Dendritic cell treated with granulocyte-macrophage colony-stimulating factor and Interleukin-4, amounts not matched to agents 40 ng/mL and 50 ng/mL, for 4 days (primary cell): ENCODE measurements around the gene KLHL36.
"Not testable (repeated sequence)": the region's sequence is repeated elsewhere in the genome, so short reads cannot be mapped to it uniquely, and the experiment has no call there.

ENCODE experiments used
- H3K27ac Mint-ChIP-seq: one replicate; pipeline ENCODE4 v1.8.0; 2022; ENCODE audit warnings: mild to moderate bottlenecking, mixed read lengths
- H3K27me3 Mint-ChIP-seq: one replicate; pipeline ENCODE4 v1.8.0; 2022; ENCODE audit warnings: mild to moderate bottlenecking, mixed read lengths
- H3K36me3 Mint-ChIP-seq: one replicate; pipeline ENCODE4 v1.8.0; 2022; ENCODE audit warnings: low read depth, mixed read lengths
- H3K4me1 Mint-ChIP-seq: one replicate; pipeline ENCODE4 v1.8.0; 2022; ENCODE audit warnings: low read depth, mixed read lengths
- H3K4me3 Mint-ChIP-seq: one replicate; pipeline ENCODE4 v1.8.0; 2022; ENCODE audit warnings: mild to moderate bottlenecking, moderate library complexity, mixed read lengths
- H3K9me3 Mint-ChIP-seq: one replicate; pipeline ENCODE4 v1.8.0; 2022; ENCODE audit warnings: mixed read lengths
- intact Hi-C: fragments of 100-400 bp; cut with micrococcal nuclease; formaldehyde crosslinking; loops from one replicate; pipeline ENCODE4 v1.15.0; 2022

Gene KLHL36

DNA sequence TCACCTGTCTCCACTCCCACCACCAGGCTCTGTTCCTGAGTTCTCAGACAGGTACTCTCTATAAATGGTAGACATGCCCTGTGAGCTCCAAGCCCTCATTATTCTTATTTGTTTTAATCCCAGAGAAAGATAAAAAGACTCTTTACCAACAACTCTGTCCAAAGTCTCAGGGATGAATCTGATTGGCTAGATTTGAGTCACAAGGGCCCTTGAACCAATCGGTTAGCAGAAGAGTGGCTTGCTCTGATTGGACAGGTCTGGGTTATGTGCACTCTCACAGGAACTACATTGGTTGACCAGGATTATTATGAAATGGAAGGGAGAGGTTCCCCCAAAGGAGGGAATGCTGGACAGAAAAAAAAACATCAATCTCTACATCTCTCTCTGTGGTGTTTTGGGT is 37.9 kb upstream of the KLHL36 start:
- H3K9me3 Mint-ChIP-seq = peaks cover 19% of the 10 kb centered on the region
- H3K27ac Mint-ChIP-seq = peak overlapping the region; percentile 94
- intact Hi-C loops = no loop called here
- peaks cover 100% of the 10 kb centered on the region for H3K4me1 Mint-ChIP-seq
- H3K27me3 Mint-ChIP-seq = no peaks in the 10 kb centered on the region
- no peak overlapping the region for H3K4me3 Mint-ChIP-seq
- peaks cover 100% of the 10 kb centered on the region for H3K36me3 Mint-ChIP-seq

- Mint-ChIP-seq H3K9me3 (peaks cover 19% of the 10 kb centered on the region), H3K4me3 (no peak overlapping the region)
Measured at GRCh38 chr16:84611041-84611440, 37.3 kb upstream of the KLHL36 start.

DNA sequence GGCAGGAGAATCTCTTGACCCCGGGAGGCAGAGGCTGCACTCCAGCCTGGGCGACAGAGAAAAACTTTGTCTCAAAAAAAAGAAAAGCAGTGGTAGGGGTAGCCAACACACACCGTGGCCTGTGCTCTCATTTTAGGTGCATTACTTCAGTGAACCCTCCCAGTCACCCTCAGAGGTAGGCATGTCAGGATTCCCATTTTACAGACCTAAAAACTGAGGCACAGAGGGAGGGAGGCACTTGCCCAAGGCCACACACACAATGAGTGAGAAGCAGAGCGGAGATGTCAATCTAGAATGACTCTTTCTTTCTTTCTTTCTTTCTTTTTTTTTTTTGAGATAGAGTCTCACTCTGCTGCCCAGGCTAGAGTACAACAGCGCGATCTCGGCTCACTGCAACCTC is 35.6 kb upstream of the KLHL36 start:
- H3K27ac Mint-ChIP-seq = peak overlapping the region; percentile 94
- peaks cover 84% of the 10 kb centered on the region for H3K4me1 Mint-ChIP-seq
- no peaks in the 10 kb centered on the region for H3K27me3 Mint-ChIP-seq
- H3K36me3 Mint-ChIP-seq = peaks cover 100% of the 10 kb centered on the region
- intact Hi-C loops = no loop called here
- H3K9me3 Mint-ChIP-seq = peaks cover 19% of the 10 kb centered on the region
- H3K4me3 Mint-ChIP-seq = no peak overlapping the region

More at GRCh38 chr16:84611041-84611440, 37.3 kb upstream of the KLHL36 start:
- peaks cover 100% of the 10 kb centered on the region for H3K4me1 Mint-ChIP-seq
- H3K36me3 Mint-ChIP-seq = peaks cover 100% of the 10 kb centered on the region
- intact Hi-C loops = no loop called here
- no peaks in the 10 kb centered on the region for H3K27me3 Mint-ChIP-seq
- H3K27ac Mint-ChIP-seq = peak overlapping the region; percentile 94

GRCh38 chr16:84613408-84614072 is 34.8 kb upstream of the KLHL36 start:
- H3K27me3 Mint-ChIP-seq = no peaks in the 10 kb centered on the region
- H3K36me3 Mint-ChIP-seq = peaks cover 92% of the 10 kb centered on the region
- H3K4me1 Mint-ChIP-seq = peaks cover 80% of the 10 kb centered on the region
- intact Hi-C loops = no loop called here
- peaks cover 19% of the 10 kb centered on the region for H3K9me3 Mint-ChIP-seq
- peak overlapping the region; percentile 94 for H3K27ac Mint-ChIP-seq
- peak overlapping the region; percentile 91 for H3K4me3 Mint-ChIP-seq

DNA sequence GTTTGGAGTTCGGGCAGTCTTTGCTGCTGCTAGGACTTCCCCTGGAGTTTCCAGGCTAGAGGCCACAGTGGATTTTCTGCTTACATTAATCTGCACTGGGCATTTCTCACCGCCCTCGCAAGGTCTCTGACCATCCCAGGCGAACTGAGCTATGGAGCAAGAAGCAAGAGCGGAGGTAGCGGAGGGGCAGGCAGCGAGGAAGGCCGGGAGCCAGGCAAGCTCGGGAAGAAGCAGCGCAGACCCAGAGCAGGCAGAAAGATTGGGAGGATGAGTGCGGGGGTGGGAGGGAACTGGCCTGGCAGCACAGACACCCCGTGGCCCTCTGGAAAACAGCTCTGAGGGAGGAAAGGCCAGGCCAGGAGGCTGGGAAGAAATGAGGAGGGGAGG is 34.2 kb upstream of the KLHL36 start:
- Mint-ChIP-seq H3K4me3 (peak overlapping the region; percentile 91), H3K9me3 (peaks cover 19% of the 10 kb centered on the region), H3K27me3 (no peaks in the 10 kb centered on the region), H3K27ac (peak overlapping the region; percentile 94), H3K36me3 (peaks cover 87% of the 10 kb centered on the region), H3K4me1 (peaks cover 80% of the 10 kb centered on the region)
- intact Hi-C loops = no loop called here

GRCh38 chr16:84614623-84614967 is 33.7 kb upstream of the KLHL36 start:
- peak overlapping the region; percentile 91 for H3K4me3 Mint-ChIP-seq
- H3K9me3 Mint-ChIP-seq = peaks cover 17% of the 10 kb centered on the region
- peaks cover 80% of the 10 kb centered on the region for H3K4me1 Mint-ChIP-seq
- intact Hi-C loops = no loop called here
- peak overlapping the region; percentile 94 for H3K27ac Mint-ChIP-seq
- H3K27me3 Mint-ChIP-seq = no peaks in the 10 kb centered on the region
- H3K36me3 Mint-ChIP-seq = peaks cover 82% of the 10 kb centered on the region

GRCh38 chr16:84614968-84615813 is 33.1 kb upstream of the KLHL36 start:
- peaks cover 11% of the 10 kb centered on the region for H3K9me3 Mint-ChIP-seq
- peak overlapping the region; percentile 91 for H3K4me3 Mint-ChIP-seq
- no peaks in the 10 kb centered on the region for H3K27me3 Mint-ChIP-seq
- peaks cover 76% of the 10 kb centered on the region for H3K36me3 Mint-ChIP-seq
- peak overlapping the region; percentile 94 for H3K27ac Mint-ChIP-seq
- peaks cover 80% of the 10 kb centered on the region for H3K4me1 Mint-ChIP-seq
- intact Hi-C loops = loop anchor here (5.0 kb wide), 1 partner anchor 53 kb away; no protein-coding TSS in a partner anchor

DNA sequence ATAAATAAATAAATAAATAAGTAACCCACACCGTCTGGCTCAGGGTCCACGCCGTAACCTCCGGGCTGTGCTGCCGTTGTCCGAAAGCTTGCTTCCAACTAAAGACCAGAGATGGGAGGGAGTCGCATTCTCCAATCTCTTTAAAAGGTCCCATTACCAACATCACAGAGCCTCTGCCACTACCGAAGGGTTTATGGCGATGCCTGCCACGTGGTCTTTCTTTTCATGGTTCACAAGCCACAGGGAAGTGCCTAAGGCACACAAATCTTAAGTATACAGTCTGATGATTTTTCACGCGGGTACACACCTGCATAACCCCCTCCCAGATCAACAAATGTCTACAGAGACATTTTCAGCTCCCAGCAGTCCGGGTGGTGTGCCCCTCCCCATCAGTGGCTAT is 31.8 kb upstream of the KLHL36 start:
- peak overlapping the region; percentile 91 for H3K4me3 Mint-ChIP-seq
- peak overlapping the region; percentile 94 for H3K27ac Mint-ChIP-seq
- intact Hi-C loops = loop anchor here (2.0 to 5.0 kb wide), 2 partner anchors 30 to 54 kb away; no protein-coding TSS in a partner anchor
- H3K4me1 Mint-ChIP-seq = peaks cover 67% of the 10 kb centered on the region
- H3K36me3 Mint-ChIP-seq = peaks cover 63% of the 10 kb centered on the region
- no peaks in the 10 kb centered on the region for H3K9me3 Mint-ChIP-seq
- no peaks in the 10 kb centered on the region for H3K27me3 Mint-ChIP-seq

- intact Hi-C loops = loop anchor here (2.0 to 5.0 kb wide), 2 partner anchors 30 to 55 kb away; no protein-coding TSS in a partner anchor
- Mint-ChIP-seq H3K36me3 (peaks cover 56% of the 10 kb centered on the region), H3K27ac (peak overlapping the region; percentile 94), H3K4me1 (peaks cover 67% of the 10 kb centered on the region), H3K4me3 (peak overlapping the region; percentile 91), H3K27me3 (no peaks in the 10 kb centered on the region), H3K9me3 (no peaks in the 10 kb centered on the region)
Measured at GRCh38 chr16:84617041-84617790, 31.1 kb upstream of the KLHL36 start.

DNA sequence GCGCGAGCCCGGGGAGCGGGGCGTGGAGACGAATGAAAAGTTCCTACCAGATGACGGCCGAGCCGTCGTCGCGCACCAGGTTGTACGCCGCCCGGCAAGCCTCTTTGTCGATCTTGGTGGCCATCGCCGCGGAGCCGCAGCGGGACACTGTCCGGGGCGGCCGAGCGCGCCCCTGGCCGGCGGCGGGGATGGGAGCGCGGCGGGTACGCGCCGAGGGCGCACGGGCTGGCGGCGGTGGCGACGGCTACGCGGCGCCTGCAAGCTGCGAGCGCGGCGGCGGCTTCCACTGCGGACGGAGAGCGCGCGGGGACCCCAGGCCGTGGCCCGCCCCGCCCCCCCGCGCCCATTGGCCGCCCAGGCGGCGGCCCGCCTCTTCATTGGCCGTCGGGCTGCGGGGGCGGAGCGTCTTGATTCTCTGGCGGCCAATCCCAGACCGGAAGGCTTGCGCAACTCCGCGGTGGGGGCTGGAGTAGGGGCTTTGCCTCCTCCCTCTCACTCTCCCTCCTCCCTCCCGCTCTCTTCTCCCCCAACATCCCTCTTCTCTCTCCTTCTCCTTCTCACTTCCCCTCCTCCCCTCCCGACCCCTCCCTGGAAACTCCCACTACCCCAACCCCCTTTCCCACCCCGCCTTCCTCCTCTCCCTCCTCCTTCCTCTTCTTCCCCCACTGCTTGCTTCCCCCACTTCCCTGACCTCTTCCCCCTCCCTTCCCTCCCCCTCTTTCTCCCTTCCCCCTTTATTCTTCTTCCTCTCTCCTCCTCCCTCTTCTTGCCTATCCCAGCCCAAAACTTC is 30.3 kb upstream of the KLHL36 start, which contains the start of gene COTL1:
Gene COTL1 (minus strand): TSS at position 288 of the 790 bp plus-strand sequence. CDS start 164 bp downstream, at position 124.
- Mint-ChIP-seq H3K27me3 (no peaks in the 10 kb centered on the region), H3K9me3 (no peaks in the 10 kb centered on the region), H3K36me3 (peaks cover 48% of the 10 kb centered on the region), H3K4me1 (peaks cover 59% of the 10 kb centered on the region), H3K4me3 (peak within 1 kb of the TSS; percentile 91), H3K27ac (peak within 1 kb of the TSS; percentile 94)
- intact Hi-C loops = loop anchor here (2.0 to 5.0 kb wide), 2 partner anchors 31 to 56 kb away; no protein-coding TSS in a partner anchor

- H3K9me3 Mint-ChIP-seq = no peaks in the 10 kb centered on the region
- peak overlapping the region; percentile 34 for H3K4me3 Mint-ChIP-seq
- H3K4me1 Mint-ChIP-seq = peaks cover 51% of the 10 kb centered on the region
- peak overlapping the region; percentile 94 for H3K27ac Mint-ChIP-seq
- intact Hi-C loops = loop anchor here (5.0 kb wide), 1 partner anchor 57 kb away; no protein-coding TSS in a partner anchor
- no peaks in the 10 kb centered on the region for H3K27me3 Mint-ChIP-seq
- H3K36me3 Mint-ChIP-seq = peaks cover 40% of the 10 kb centered on the region
Measured at GRCh38 chr16:84618581-84619460, 29.5 kb upstream of the KLHL36 start.

DNA sequence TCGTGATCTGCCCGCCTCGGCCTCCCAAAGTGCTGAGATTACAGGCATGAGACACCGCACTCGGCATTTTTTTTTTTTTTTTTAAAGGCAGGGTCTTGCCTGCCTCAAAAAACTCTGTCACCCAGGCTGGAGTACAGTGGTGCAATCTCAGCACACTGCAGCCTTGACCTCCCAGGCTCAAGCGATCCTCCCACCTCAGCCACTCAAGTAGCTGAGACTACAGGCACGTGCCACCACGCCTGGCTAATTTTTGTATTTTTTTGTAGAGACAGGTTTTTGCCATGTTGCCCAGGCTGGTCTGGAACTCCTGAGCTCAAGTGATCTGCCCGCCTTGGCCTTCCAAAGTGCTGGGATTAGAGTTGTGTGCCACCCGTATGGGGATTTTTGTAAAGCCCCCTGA is 27.4 kb upstream of the KLHL36 start:
- intact Hi-C loops = loop anchor here (5.0 kb wide), 2 partner anchors 106 to 344 kb away; no protein-coding TSS in a partner anchor
- H3K27ac Mint-ChIP-seq, H3K4me3 Mint-ChIP-seq, H3K27me3 Mint-ChIP-seq, H3K9me3 Mint-ChIP-seq: not testable (repeated sequence)
- Mint-ChIP-seq H3K4me1 (peaks cover 30% of the 10 kb centered on the region), H3K36me3 (peaks cover 19% of the 10 kb centered on the region)
